ENCODE measurements around the gene PLAC8L1.

Gene PLAC8L1

GRCh38 chr5:146098047-146098446, 7.3 kb downstream of the PLAC8L1 start:
- TF ChIP-seq CTCF (conservative IDR thresholded peaks at IDR 0.05) (no peak), ZFX (IDR thresholded peaks at IDR 0.05) (no peak)
- H3K27ac ChIP-seq = no peak overlapping the region

GRCh38 chr5:146091881-146092280, 13.5 kb downstream of the PLAC8L1 start:
- no peak for TF ChIP-seq CTCF (conservative IDR thresholded peaks at IDR 0.05)
- no peak for TF ChIP-seq ZFX (IDR thresholded peaks at IDR 0.05)
- no peak overlapping the region for H3K27ac ChIP-seq

- TF ChIP-seq CTCF (conservative IDR thresholded peaks at IDR 0.05) (no peak), ZFX (IDR thresholded peaks at IDR 0.05) (no peak)
- no peak overlapping the region for H3K27ac ChIP-seq
Observed at GRCh38 chr5:146089287-146089686, 16.1 kb downstream of the PLAC8L1 start.

- TF ChIP-seq ZFX (IDR thresholded peaks at IDR 0.05) = no peak
- TF ChIP-seq CTCF (conservative IDR thresholded peaks at IDR 0.05) = no peak
- no peak overlapping the region for H3K27ac ChIP-seq
Observed at GRCh38 chr5:146088098-146088497, 17.3 kb downstream of the PLAC8L1 start.

DNA sequence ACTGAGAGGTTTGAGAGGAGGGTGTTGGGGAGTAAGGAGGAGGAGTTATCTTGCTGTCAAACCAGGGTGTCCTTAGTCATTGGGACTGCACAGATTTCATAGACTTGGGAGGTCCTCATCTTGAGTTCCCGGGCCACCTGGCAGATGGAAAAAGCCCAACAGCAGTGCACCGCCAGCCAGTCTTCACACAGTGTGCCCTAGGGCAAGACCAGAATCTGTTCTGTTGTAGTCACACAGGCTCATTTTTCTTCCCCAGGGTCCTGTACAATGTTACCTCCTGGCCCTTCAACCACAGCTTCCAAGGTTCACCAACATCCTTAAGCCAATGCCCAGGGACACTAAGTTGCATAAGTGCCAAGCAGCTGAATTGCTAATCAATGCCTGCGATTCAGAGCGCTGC, 21.0 kb downstream of the PLAC8L1 start:
- H3K27ac ChIP-seq = no peak overlapping the region
- TF ChIP-seq CTCF (conservative IDR thresholded peaks at IDR 0.05) (no peak), ZFX (IDR thresholded peaks at IDR 0.05) (no peak)

DNA sequence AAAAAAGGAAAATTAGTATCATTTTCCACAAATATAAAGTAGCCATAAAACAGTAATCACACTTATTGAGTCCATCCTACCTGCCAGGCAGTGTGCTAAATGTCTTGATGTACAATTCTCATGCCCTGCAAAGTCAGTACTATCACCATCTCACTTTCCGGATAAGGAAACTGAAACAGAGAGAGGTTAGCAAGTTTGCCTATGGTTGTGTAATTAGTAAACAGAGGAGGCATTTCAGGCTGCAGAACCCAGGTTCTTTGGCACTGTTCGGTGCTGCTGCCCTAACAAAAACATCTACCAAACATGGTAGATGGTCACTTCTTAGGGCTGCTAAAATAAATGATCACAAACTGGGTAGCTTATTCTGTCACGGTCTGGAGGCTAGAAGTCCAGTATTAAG, 22.6 kb downstream of the PLAC8L1 start:
- no peak overlapping the region for H3K27ac ChIP-seq
- TF ChIP-seq CTCF (conservative IDR thresholded peaks at IDR 0.05) (no peak), ZFX (IDR thresholded peaks at IDR 0.05) (no peak)

GRCh38 chr5:146081556-146081955, 23.8 kb downstream of the PLAC8L1 start:
- no peak overlapping the region for H3K27ac ChIP-seq
- TF ChIP-seq CTCF (conservative IDR thresholded peaks at IDR 0.05) = no peak
- no peak for TF ChIP-seq ZFX (IDR thresholded peaks at IDR 0.05)

All from C4-2B (cell line).